GM10266 (cell line): ENCODE measurements around the gene MRPL34.

ENCODE experiments used
- DNase-seq: peaks from one replicate; pipeline ENCODE4 v3.0.0; 2012; ENCODE audit errors: extremely low spot score
- TF ChIP-seq, protein P1 (sequence below): IDR thresholded peaks from 2 replicates; pipeline ENCODE4 v1.5.1; 2012; ENCODE audit warnings: mild to moderate bottlenecking, low read depth; ENCODE audit not compliant: control insufficient read depth, insufficient read depth; ENCODE audit errors: missing control alignments

MRPL34 gene

DNA sequence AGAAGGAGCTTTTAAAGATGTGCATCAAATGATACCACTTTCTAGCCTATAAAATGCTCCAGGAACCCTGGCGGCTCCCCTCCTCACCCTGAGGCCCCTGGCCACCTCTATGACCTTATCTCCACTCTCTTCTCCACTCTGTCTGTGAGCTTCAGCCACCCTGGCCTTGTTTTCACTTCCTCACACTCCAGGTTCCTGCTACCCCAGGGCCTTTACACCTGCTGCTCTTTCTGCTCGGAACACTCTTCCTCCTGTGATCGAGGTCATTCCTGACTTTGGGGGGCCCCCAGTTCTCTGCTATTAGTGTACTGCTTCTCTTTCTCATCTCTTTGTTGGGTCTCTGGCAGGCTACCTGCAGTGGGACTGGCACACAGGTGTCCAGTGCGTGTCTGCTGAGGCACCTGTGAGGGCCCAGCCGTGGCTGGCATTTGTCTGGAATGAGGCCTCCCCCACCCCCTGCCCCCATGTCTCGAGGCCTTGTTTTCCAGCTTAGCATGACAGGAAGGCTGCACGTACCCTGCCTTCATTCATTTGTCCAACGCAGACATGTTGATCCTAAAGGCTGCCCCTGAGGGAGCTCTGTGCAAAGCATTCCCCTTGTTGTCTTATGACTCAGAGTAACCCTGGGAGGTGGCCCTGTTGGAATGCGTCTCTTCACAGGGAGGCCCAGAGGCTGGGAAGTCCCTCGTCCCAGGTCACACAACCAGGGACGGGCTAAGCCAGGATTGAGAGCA is 6.0 kb downstream of the MRPL34 start:
- no peak for DNase-seq
- TF ChIP-seq, protein P1, sequence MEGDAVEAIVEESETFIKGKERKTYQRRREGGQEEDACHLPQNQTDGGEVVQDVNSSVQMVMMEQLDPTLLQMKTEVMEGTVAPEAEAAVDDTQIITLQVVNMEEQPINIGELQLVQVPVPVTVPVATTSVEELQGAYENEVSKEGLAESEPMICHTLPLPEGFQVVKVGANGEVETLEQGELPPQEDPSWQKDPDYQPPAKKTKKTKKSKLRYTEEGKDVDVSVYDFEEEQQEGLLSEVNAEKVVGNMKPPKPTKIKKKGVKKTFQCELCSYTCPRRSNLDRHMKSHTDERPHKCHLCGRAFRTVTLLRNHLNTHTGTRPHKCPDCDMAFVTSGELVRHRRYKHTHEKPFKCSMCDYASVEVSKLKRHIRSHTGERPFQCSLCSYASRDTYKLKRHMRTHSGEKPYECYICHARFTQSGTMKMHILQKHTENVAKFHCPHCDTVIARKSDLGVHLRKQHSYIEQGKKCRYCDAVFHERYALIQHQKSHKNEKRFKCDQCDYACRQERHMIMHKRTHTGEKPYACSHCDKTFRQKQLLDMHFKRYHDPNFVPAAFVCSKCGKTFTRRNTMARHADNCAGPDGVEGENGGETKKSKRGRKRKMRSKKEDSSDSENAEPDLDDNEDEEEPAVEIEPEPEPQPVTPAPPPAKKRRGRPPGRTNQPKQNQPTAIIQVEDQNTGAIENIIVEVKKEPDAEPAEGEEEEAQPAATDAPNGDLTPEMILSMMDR, result no peak

DNA sequence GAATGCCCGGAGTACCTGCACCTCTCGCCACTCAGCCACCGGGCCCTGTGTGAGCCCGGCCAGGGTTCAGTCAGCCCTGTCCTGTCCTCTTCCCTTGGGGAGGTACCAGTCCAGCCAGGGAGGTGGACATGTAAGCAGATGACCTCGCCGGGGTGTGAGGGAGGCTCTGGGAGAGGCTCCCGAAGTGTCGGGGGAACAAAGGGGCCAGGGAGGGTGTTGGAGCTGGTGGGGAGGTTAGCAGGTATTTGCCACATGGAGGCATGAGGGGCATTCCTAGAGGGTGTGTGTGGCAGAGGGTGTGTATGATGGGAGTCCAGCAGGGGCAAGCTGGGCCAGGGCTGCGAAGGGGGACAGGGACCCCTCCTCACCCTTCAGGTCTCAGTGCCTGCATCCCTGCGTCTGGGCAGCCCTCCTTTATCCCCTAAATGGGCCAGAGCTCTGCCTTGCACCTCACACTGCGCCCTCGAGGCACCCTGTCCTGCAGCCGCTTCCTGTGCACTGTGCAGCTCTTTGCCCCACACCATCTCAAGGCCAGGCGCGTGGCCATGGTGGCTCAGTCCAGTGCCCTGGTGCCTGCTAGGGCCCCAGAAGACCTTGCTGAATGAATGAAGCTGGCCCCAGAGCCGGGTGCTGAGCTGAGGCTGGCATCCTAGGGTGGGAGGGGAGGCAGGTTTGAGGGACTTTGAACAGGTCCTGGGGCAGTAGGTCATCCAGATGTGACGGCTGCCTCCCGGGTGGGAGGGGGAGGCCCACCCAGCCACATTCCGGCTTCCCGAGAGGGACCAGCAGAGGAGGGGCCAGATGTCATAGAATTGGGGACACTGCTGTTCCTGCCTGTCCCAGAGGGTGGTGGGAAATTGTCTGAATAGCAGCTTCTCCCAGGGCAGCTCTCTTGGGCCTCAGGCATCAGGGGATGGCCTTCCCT is 6.8 kb downstream of the MRPL34 start:
- no peak for DNase-seq
- TF ChIP-seq, protein P1, result no peak

DNA sequence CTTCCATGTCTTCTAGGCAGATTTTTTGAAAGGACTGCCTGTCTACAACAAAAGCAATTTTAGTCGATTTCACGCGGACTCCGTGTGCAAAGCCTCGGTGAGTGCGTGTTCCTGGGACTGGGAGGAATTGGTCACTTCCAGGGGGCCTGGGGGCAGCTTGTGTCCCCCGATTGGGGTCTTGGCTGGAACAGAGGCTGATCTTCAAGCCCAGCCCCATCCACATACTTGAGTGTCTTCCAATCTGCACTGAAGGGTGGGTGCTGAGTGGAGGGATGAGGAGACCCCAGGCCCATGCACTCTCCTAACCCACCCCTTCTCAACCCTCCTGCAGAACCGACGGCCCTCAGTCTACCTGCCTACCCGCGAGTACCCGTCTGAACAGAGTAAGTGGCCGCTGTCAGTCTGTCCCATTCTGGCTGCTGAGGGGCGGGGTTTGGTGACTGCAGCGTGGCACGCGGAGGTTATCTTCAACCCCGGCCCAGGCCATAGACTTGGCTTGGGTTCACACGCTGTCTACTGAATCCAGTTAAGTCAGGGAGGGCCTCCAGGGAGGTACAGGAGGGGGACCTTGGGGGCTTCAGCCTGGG is 8.4 kb downstream of the MRPL34 start:
- DNase-seq, result no peak
- TF ChIP-seq, protein P1, result no peak

DNA sequence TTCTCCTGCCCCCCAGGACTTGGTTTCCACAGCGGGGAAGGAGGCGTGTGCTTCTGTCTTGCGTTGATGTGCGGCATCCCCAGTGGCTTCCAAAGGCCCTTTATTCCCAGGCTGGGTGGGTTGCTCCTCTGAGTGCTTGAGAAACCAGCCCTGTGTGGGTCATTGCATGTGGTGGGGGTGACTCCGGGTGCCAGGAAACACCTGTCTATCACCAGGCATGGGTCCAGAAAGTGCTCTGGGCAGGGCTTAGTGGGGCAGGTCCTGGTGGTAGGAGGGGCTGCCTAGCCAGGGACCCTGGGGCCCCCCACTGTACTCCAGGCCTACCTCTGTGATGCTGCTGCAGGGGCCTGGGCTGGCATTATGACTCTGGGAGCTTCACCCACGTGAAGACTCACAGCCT is 13.3 kb downstream of the MRPL34 start:
- no peak for DNase-seq
- TF ChIP-seq, protein P1, result no peak

DNA sequence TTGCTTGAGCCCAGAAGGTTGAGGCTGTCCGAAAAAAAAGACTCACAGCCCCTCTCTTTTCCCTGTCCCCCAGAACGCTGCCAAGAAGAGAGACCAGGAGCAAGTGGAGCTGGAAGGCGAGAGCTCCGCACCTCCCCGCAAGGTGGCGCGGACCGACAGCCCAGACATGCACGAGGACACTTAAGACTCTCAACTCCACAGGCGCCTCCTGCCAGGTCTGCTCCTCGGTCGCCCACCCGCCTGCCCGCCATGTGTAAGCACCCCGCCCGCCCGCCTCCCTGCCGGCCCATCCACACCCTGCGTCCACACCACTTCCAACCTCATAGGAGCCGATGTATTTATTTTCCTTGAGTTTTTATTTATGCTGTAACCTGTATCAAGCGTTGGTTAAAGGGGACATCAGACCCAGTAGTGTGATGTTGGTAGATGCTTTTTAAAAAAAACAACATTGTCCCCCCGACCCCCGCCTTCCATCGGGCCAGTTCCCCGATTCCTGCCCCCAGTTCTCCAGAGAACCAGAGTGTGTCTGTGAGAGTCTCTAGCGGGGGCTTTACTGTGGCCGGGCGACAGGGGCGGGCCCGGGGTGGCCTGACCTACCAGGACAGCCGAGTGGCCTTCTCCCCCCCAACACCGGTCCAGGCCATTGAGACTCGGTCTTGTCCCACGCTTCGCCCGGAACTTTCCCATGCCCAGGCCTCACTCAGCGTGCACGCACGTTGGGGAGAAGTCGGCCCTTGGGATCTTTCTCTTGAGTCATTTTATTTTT is 14.0 kb downstream of the MRPL34 start:
- TF ChIP-seq, protein P1, result no peak
- no peak for DNase-seq

DNA sequence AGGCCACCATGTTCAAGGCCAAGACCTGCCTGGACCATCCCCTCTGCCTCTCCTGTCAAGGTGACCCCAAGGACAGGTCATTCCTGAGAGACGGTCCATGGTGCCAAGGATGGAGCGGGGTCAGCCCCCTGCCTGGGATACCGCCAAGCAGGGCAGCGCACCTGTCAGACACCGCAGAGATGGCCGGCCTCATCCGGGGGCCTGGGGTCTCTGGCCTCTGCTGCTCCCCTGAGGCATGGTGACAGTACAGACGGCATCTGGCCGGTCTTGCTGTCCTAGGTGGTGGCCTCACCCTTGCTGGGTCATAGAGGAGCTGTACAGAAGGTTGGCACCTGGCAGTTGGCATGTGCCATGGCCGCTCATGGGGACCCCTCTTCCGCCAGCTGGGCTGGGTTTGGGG is 14.8 kb downstream of the MRPL34 start:
- no peak for DNase-seq
- TF ChIP-seq, protein P1, result no peak
